Measurements from ENCODE around the gene WWOX. TPM values are rescaled to one million over a fixed set of nuclear protein-coding genes. Genes with fewer than 3 reads are reported as not detected.

The WWOX gene
- total and polyA plus RNA-seq, 2 of the 8 experiments (the other 6 are each of a cell fraction or from before 2014, with no cell fraction given), result 5.4 to 16.7 TPM

GRCh38 chr16:78630102-78630501 lies 530.6 kb downstream of the WWOX start (continued):
- TF ChIP-seq HDAC2 (IDR thresholded peaks at IDR 0.05; ENCODE audit: borderline replicate concordance in 1 of 2, low read depth in 2 of 2, low read length in 2 of 2) (no peak), RAD21 (IDR thresholded peaks at IDR 0.05 in 1 of 2, conservative IDR thresholded peaks at IDR 0.05 in 1 of 2; ENCODE audit: low read depth in 2 of 2, low read length in 2 of 2) (no peak), SIRT6 (IDR thresholded peaks at IDR 0.05; ENCODE audit: low read length) (no peak), RXRA (IDR thresholded peaks at IDR 0.05; ENCODE audit: insufficient read depth, low read depth, low read length) (no peak), TEAD4 (IDR thresholded peaks at IDR 0.05; ENCODE audit: low read depth, low read length) (no peak), TCF12 (IDR thresholded peaks at IDR 0.05; ENCODE audit: low read depth, low read length) (no peak)

Data from H1 (cell line).